Activated CD8-positive, alpha-beta memory T cell treated with anti-CD3 and anti-CD28 coated beads, Interleukin-2, amount 50 U/mL, for 24 hours (primary cell): Measurements from ENCODE around the gene VIM.

ENCODE experiments used
- DNase-seq: peaks from one replicate; pipeline ENCODE4 v3.0.0-alpha.2; 2020; ENCODE audit errors: extremely low read depth

The VIM gene

DNA sequence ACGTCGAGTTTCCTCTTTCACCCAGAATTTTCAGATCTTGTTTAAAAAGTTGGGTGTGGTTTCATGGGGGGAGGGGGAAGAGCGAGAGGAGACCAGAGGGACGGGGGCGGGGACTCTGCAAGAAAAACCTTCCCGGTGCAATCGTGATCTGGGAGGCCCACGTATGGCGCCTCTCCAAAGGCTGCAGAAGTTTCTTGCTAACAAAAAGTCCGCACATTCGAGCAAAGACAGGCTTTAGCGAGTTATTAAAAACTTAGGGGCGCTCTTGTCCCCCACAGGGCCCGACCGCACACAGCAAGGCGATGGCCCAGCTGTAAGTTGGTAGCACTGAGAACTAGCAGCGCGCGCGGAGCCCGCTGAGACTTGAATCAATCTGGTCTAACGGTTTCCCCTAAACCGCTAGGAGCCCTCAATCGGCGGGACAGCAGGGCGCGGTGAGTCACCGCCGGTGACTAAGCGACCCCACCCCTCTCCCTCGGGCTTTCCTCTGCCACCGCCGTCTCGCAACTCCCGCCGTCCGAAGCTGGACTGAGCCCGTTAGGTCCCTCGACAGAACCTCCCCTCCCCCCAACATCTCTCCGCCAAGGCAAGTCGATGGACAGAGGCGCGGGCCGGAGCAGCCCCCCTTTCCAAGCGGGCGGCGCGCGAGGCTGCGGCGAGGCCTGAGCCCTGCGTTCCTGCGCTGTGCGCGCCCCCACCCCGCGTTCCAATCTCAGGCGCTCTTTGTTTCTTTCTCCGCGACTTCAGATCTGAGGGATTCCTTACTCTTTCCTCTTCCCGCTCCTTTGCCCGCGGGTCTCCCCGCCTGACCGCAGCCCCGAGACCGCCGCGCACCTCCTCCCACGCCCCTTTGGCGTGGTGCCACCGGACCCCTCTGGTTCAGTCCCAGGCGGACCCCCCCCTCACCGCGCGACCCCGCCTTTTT, at the start of gene VIM:
VIM (plus strand) TSS at position 151 of the 925 bp plus-strand sequence. CDS start 1,182 bp downstream, outside the sequence.
- DNase-seq, result peak; percentile 56

DNA sequence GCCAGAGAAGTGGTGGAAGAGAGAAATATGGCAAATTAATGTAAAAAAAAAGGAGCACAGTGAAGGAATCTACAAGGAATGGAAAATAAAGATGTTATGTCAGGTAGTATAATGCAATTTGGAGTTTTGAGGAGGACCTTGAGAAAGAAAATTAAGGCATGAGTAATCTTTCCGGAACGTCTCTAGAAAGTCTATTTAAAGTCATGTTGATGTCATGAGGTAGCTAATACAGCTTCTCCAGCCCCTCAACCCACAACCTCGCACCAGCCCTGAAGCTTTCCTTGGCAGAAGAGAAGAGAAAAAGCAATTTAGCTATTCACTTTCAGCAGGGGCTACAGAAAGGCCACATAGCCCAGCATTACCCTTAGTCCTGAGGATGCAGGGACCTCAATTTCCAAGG, 49.0 kb upstream of the VIM start:
- no peak for DNase-seq

DNA sequence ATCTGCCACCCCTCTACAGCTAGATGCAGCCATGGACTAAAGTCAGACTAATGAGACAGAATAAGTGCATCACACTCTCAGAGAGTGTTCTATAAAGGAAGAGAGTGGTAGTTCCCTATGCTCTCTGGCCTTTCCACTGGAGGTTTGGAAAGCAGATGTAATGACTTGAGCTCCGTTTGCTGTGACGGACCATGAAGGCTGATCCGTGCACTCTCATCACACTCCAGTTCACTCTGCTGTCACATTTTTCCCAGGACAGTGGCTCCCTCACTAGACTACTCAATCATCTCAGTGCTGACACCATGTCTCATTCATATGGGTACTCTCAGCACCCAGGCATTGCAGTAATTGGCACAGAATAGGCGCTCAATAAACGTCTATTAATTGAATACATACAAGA, 46.9 kb upstream of the VIM start:
- no peak for DNase-seq

DNA sequence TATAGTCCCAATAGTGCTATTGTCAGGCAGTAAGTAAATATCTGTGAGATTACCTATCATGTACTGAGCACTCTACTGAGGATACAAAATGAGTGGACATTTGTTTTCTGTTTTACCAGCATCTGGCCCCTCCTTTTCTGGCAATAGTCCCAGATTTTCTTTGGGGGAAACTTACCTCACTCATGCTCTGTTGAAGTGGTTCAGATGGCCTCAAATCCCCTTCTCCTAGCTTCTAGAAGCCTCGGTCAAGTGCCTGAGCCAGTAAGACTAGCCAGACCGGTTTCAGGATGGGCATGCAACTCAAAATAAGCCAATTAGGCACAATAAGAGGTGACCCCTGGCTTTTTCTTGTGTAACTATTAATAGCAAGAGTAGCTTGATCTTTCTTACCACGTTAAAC, 46.3 kb upstream of the VIM start:
- no peak for DNase-seq

DNA sequence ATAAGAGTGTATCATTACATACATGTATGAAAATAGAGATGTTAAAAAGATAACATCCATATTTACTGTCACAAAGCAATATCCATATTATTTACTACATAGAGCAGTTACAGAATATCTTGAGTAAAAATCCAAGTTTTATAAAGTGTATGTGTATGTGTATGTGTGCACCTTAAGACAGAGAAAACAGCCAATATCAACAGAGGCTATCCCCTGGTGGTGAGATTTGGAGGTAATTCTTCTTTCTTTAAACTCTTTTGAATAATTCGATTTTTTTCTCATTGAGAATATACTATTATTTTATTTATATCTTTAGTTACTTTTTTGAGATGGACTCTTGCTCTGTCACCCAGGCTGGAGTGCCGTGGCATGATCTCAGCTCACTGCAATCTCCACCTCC, 44.9 kb upstream of the VIM start:
- no peak for DNase-seq

DNA sequence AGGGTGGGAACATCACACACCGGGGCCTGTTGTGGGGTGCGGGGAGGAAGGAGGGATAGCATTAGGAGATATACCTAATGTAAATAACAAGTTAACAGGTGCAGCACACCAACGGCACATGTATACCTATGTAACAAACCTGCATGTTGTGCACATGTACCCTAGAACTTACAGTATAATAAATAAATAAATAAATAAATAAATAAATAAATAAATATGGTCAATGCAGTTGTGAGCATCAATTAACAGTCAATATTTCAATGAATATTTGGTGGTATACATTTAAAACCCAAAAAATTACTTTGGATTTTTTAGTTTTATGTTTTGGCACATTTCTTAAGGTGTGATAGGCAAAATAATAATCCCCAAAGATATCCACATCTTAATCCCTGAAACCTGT, 42.2 kb upstream of the VIM start:
- DNase-seq, result no peak

DNA sequence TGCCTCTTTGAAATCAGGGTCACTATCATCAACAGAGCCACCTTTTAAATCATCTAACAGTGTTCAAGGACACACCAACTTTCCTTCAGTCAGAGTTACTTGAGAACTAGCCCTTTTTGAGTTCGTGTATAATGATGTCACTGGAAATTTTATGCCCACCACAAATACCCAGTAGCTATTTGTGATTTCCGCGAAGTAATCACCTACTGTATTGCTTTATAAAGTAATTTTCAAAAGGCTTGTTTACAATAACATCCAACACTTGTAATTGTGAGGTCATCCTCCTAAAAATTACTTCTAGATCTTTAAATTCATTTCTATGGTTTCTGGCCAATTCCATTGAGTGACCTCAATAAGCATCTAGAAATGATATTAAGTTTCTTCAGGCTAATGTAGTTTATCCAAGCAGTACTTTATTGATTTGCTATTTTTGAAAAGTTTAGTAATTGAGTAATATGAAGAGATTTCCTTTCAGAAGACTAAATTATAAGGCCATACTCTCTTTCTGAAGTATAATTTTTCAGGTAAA, 39.3 kb upstream of the VIM start:
- DNase-seq, result no peak

DNA sequence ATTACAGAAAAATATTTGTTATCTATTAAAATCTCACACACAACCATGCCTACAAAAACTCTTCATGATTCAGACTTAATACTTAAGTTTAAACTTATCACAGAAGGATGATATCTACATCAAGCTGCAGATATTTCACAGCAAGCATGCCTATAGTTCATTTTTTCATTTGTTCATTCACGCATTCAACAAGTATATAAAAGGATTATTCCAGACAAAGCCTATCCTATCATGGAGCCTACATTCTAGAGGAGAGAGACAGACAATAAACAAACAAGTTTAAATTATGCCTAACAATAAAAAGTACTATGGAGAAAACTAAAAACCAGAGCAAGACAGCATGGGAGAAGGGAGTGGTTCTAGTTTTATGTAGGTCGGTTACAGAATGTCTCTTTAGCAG, 37.4 kb upstream of the VIM start:
- no peak for DNase-seq

DNA sequence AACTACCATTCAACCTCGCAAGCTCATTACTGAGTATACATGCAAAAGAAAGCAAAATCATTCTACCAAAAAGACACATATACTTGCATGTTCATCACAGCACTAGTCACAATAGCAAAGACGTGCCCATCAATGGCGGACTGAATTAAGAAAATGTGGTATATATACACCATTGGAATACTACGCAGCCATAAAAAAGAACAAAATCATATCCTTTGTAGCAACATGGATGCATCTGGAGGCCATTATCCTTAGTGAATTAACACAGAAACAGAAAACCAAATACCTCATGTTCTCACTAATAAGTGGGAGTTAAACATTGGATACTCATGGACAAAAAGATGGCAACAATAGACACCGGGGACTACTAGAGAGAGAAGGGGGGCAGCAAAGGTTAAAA, 33.0 kb upstream of the VIM start:
- DNase-seq, result no peak

DNA sequence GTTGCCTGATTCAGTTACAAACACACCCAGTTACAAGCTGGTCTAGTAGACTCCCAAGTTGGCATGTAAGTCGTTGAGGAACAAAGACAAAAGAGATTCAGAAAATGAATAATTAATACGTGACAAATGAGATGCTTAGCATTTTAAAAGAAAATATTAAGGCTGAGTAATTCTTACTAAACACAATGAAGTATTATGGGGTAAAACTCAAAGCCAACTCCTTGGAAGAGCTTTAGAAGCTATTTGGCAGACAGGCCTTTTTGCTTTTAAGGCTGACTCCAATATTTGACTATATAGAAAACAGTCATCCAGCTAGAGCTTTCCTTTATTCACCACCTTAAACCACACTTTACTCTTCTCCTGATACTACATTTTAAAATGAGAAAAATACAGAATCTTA, 32.0 kb upstream of the VIM start:
- no peak for DNase-seq

DNA sequence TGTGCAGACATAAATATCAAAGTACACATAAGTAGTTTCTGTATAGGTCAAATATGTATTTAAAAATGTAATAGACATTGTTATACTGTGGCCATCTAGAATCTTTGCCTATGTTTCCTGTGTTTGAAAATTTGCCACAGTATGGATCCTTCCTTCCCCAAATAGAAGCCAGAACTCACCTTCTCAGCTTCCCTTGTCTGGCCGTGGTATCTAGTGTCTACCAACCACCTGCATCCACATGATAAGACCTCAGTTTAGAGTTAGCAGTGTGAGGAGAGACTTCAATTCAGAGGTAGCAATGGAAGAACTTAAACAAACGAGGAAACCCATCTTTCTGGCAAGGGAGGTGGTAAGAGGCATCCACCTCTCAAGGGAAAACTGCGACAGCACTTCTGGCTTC, 31.5 kb upstream of the VIM start:
- no peak for DNase-seq

DNA sequence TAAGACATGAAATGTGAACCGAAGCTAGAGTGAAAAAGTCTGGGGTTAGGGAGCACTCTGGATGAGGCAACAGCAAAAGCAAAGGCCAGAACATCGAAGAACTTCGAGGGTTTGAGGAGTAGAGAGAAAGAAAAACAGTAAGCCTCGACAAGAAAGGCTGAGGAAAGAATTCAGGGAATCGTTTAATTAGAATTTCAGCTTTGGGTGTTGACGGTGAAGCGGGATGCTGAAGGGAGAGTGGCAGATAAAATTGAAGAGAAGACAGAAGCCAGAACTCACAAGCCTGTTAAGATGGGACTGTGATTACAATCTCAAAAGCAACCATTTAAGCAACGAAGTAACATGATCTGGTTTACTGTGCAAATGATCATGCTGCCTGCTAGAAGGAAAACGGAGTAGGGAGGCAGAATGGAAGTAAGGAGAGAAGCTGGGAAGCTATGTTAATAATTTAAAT, 28.7 kb upstream of the VIM start:
- DNase-seq, result no peak

DNA sequence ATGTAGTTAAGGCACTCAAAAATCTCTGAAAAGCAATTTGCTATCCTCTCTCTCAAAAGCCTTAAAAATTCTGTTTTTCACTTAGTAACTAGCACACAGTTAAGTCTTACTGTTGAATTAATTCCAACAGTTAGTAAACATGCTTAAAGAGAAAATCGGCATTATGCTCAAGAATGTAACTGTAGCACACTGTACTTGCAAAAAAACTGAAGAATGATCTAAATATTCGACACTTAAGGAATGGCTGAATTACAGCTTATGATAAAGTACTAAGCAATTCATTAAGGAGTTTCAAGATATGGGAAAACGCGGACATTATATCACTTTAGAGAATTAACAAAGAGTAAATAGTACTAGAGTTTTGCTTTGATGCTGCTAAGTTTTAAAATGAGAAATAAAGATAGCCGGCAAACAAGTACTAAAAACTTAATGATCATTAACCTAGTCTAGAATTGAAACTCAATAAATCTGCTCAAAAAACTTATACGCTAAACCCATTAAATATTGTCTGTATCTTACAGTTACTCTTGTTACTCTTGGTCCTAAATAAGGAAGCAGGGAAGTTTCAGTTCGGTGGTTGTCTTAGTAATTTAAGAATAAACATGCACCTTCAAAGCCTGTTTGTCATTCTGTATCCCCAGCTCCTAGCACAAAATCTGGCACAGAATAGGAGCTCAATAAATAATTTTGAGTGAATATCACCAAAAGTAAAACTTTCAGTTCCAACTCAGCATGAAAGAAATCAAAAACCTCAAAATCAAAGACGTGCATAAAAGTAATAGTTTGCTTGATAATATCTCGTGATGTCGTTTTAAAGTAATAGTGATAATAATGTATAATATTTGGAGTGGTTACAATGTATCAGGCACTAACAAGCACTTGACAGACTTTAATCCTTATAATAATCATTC, 27.8 kb upstream of the VIM start:
- DNase-seq, result no peak

DNA sequence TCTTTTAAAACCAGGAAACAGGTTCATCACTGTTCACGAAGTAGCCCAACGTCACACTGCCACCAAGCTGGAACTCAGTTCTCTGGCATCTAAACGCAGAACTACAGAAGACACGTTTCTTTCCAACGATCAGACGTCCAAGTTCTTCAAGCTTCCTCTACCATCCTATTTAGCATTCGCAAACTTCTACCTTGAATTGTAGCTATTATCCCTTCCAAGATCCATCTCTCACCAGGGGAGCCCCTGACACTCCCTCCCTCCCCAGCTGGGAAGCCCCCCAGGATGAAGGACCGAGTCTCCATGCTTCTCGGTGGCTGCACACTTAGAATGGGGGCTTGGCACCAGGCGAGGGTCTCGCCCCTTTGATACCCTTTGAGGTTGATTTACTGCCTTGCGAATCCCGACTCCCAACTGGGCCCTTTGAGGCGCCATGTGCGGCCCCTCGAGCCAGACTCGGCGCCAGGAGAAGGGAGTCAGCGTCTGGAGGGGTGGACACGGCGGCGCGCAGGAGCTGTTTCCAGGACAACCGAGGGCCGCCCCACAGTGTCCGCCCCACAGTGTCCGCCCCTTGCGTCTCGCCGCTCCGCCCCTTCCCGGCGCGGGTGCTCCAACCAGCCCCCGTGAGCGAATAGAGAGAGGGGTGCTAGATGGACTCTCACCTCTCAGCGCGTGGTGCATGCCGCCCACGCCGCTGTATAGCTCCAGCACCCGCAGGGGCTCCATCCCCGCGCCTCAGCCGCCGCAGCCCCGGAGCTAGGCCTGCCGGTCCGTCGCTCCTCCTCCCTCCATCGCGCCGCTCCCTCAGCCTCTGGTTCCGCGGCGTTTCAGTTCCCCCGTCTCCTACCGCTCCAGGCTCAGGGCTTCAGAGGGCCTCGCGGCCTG, 26.9 kb upstream of the VIM start, which contains the start of gene TRDMT1:
TRDMT1 (minus strand) TSS at position 761 of the 882 bp plus-strand sequence; CDS start at position 723, 38 bp downstream.
- peak; percentile 51 for DNase-seq

DNA sequence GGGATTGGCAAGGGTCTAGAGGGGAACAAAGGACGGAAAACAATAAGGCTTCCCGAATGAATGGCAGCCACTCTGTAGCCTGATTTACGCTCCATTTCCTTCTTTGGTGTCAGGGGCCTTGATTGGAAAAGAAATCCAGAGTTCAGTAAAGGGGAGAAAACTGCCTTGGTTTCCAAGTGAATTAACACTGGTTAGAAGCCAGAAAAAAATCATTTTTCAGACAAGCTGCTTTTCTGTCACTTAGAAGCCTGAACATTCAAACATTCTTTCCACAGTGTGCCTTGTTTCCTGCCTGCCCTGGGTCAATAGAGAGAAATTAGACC, 26.3 kb upstream of the VIM start:
- no peak for DNase-seq

DNA sequence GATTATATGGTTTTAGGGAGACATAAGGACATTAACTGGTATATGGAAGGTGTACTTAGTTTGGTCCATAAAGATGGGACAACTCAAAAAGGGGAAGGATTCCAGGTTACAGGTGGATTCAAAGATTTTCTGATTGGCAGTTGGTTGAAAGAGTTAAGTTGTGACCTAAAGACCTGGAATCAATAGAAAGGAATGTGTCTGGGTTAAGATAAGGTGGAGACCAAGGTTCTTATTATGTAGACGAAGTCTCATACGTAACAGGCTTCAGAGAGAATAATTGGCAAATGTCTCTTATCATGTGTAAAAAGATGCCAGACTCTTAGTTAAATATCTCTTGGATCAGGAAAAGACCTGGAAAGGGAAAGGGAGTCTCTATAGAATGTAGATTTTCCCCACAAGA, 25.5 kb upstream of the VIM start:
- no peak for DNase-seq

DNA sequence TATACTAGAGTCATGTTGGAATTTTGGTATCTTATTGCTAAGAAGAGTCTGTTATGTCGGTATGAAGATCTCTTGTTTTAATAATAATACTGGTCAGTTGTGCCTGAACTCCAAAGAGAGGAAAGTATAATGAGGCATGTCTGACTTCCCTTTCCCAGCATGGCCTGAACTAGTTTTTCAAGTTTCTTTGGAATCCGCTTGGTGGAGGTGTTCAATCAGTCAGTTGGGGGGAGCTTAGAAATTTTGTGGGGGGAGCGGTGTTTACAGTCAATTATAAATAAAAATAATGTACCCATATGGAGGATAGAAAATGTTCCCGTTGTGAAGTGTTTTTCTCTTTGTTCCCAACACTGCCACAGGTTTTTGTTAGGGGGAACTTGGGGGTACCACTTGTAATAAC, 25.0 kb upstream of the VIM start:
- no peak for DNase-seq

DNA sequence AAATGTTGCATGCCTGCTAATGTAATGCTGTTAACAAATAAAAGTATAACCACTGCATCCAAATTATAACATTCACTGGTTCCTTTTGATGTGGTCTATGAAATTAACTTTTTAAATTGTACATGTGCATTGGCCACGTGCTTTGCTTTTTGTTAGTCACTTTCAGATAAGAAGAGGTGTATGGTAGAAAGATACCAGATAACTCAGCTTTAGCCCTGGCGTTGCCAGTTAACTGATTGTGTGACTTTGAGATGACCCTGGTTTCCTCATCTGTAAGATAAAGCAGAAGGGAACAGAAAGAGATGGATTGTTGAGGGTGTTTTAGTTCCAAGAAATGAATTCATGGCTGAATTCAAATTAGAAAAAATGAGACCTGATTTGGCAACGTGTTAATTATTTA, 24.6 kb upstream of the VIM start:
- DNase-seq, result no peak

DNA sequence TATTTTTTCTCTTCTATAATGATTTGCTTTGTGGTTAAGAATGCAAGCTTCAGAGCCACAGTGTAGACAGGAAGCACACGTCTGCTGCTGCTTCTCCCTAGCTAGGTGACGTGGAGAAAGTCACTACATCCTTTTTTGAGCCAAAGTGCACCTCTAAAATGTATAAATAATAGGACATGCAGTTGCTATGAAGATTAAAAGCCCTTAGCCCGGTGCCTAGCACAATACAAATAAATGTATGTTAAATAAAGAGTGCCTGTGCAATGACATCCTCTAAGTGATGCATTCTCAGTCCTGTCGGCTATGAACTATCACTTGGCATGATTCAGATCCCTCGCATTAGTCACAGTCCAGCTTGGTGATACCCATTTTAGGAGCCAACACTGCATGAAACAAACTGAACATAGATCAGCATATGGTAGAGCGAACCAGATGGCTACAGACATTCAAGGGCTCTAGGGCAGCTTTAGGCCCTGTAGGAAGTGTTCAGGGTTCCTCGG, 21.8 kb upstream of the VIM start:
- DNase-seq, result no peak

DNA sequence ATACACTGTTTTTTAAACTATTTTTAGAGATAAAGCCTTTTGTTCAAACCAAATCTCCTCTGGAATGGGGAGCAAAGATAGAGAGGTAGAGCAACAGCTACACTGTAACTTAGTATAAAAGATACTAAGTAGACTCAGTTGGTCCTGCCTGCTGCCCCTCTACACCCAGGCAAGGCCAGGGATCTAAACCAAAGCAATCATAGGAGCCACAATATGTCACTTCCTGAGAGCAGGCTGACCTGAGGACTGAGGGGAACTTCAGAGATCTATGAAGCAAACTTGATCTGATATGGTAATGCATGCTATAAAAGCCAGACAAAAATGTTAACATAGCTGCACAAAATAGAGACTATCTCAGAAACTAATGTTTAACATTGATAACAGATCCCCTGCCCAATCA, 19.6 kb upstream of the VIM start:
- DNase-seq, result no peak

DNA sequence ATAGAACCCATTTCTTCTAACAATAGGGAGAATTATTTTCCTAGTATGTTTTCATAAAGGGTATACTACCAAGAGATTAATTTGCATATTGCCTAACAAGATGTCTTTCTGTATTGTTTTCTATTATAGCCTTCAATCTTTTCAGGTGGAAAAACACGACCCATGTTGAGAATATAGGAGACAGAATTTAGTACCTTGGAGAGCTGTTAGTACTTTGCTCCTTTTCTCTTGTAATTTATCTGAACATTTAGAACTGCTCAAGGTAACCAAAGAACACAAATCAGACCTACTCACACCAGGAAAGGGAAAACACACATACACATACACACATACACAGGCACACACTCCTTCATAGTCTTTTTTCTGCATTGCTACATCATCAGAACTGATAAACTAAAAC, 18.7 kb upstream of the VIM start:
- no peak for DNase-seq
